ENCODE results near the gene CNTN2. TPM values are rescaled to one million over a fixed set of nuclear protein-coding genes. Genes with fewer than 3 reads are reported as not detected.

The CNTN2 gene
- total RNA-seq, 1 experiment from 2014 or later: 1.2 TPM

GRCh38 chr1:205064741-205065316 is 21.8 kb downstream of the CNTN2 start:
- CTCF ChIA-PET: interaction anchor here (2.1 to 4.7 kb wide), 2 partner anchors 69 to 75 kb away, joined by 57 to 648 read pairs; no protein-coding TSS in a partner anchor
- H3K9me3 Mint-ChIP-seq: no peaks in the 10 kb centered on the region

DNA sequence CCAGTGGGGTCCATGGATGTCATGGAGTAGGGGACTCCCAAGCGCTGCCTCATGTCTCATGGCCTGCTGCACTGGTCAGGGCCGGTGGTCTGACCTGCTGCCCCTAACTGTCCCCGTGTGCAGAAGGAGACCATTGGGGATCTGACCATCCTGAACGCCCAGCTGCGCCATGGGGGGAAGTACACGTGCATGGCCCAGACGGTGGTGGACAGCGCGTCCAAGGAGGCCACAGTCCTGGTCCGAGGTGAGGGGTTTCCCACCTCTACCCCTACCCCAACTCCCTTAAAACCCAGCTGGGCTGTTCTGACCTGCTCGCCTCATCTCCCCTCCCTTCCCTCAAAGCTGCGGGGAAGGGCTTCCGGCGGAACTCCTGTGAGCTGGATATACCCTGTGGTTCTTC is 22.7 kb downstream of the CNTN2 start:
- Mint-ChIP-seq H3K9me3 (no peaks in the 10 kb centered on the region), H3K4me3 (no peak overlapping the region), H3K27ac (no peak overlapping the region), H3K4me1 (peaks cover 9% of the 10 kb centered on the region; the same call in 1 of the 2 replicates), H3K27me3 (ENCODE audit: low read depth) (no peaks in the 10 kb centered on the region), H3K36me3 (no peaks in the 10 kb centered on the region)
- CTCF ChIA-PET: interaction anchor here (0.6 to 2.1 kb wide), 23 partner anchors 10 to 259 kb away, joined by 3 to 57 read pairs (median 4); partner anchors contain the start of genes CNTN2 and RBBP5
- POLR2A ChIA-PET: no interaction called here
- DNase-seq (ENCODE audit: low spot score) (no peak), ATAC-seq (no peak)
- TF ChIP-seq, protein P1, sequence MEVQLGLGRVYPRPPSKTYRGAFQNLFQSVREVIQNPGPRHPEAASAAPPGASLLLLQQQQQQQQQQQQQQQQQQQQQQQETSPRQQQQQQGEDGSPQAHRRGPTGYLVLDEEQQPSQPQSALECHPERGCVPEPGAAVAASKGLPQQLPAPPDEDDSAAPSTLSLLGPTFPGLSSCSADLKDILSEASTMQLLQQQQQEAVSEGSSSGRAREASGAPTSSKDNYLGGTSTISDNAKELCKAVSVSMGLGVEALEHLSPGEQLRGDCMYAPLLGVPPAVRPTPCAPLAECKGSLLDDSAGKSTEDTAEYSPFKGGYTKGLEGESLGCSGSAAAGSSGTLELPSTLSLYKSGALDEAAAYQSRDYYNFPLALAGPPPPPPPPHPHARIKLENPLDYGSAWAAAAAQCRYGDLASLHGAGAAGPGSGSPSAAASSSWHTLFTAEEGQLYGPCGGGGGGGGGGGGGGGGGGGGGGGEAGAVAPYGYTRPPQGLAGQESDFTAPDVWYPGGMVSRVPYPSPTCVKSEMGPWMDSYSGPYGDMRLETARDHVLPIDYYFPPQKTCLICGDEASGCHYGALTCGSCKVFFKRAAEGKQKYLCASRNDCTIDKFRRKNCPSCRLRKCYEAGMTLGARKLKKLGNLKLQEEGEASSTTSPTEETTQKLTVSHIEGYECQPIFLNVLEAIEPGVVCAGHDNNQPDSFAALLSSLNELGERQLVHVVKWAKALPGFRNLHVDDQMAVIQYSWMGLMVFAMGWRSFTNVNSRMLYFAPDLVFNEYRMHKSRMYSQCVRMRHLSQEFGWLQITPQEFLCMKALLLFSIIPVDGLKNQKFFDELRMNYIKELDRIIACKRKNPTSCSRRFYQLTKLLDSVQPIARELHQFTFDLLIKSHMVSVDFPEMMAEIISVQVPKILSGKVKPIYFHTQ (CRISPR knock-in tag; IDR thresholded peaks at IDR 0.05): no peak
- TF ChIP-seq AFF4 (CRISPR knock-in tag; IDR thresholded peaks at IDR 0.05; ENCODE audit: borderline replicate concordance) (no peak), STAT6 (CRISPR knock-in tag; conservative IDR thresholded peaks at IDR 0.05; ENCODE audit: low read depth) (no peak)

More at GRCh38 chr1:205064741-205065316, 21.8 kb downstream of the CNTN2 start:
- no peaks in the 10 kb centered on the region for H3K27me3 Mint-ChIP-seq (ENCODE audit: low read depth)
- ATAC-seq: no peak
- DNase-seq (ENCODE audit: low spot score): no peak
- peaks cover 9% of the 10 kb centered on the region; the same call in 1 of the 2 replicates for H3K4me1 Mint-ChIP-seq
- POLR2A ChIA-PET: no interaction called here
- H3K4me3 Mint-ChIP-seq: no peak overlapping the region
- TF ChIP-seq PRRX2 (CRISPR knock-in tag; IDR thresholded peaks at IDR 0.05) (no peak), TP53 (CRISPR knock-in tag; IDR thresholded peaks at IDR 0.05) (no peak), SOX15 (CRISPR knock-in tag; IDR thresholded peaks at IDR 0.05) (no peak), ZNF416 (CRISPR knock-in tag; IDR thresholded peaks at IDR 0.05) (no peak), GABPB1 (CRISPR knock-in tag; IDR thresholded peaks at IDR 0.05) (no peak), MXD4 (CRISPR knock-in tag; IDR thresholded peaks at IDR 0.05; ENCODE audit: borderline replicate concordance) (no peak), TCF7 (CRISPR knock-in tag; IDR thresholded peaks at IDR 0.05; ENCODE audit: low read depth) (no peak), RORB (CRISPR knock-in tag; IDR thresholded peaks at IDR 0.05) (no peak), EMX1 (CRISPR knock-in tag; IDR thresholded peaks at IDR 0.05) (no peak), NR3C1 (CRISPR knock-in tag; conservative IDR thresholded peaks at IDR 0.05; ENCODE audit: low read depth) (no peak), NFE2L1 (CRISPR knock-in tag; IDR thresholded peaks at IDR 0.05) (no peak), ETV6 (CRISPR knock-in tag; IDR thresholded peaks at IDR 0.05) (no peak), STAT6 (CRISPR knock-in tag; conservative IDR thresholded peaks at IDR 0.05; ENCODE audit: low read depth) (no peak), PREB (CRISPR knock-in tag; IDR thresholded peaks at IDR 0.05; ENCODE audit: borderline replicate concordance) (no peak), ZNF121 (CRISPR knock-in tag; IDR thresholded peaks at IDR 0.05) (no peak)
- TF ChIP-seq, protein P1 (CRISPR knock-in tag; IDR thresholded peaks at IDR 0.05): no peak
- H3K36me3 Mint-ChIP-seq: no peaks in the 10 kb centered on the region
- H3K27ac Mint-ChIP-seq: no peak overlapping the region
